Measurements from ENCODE around the gene LMF2. TPM values are rescaled to one million over a fixed set of nuclear protein-coding genes. Genes with fewer than 3 reads are reported as not detected.

Gene LMF2
- total RNA-seq, 3 donors from 2014 or later: 35.7 to 54.9 (median 39.5) TPM

DNA sequence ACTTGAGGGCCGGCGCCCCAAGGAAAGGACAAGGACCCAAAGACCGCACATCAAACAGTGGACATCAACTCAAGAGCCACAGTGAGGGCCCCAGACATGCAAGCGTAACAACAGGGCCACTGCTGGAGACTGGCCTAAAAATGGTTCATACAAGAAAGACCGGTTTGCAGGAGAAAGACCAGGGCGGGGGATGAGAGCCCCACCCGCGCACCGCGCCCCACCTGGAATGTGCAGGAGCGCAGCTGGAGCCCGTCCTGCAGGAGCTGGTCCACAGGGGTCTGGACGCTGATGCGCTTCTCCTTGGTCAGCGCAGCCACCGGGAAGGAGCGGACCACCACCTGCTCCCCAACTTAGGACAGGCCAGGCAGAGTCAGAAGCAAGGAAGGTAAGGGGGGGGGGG lies 46.6 kb downstream of the LMF2 start:
- Histone ChIP-seq H3K9me3 (no peaks in the 10 kb centered on the region), H3K36me3 (peaks cover 42% of the 10 kb centered on the region), H3K4me3 (no peak overlapping the region), H3K27ac (no peak overlapping the region), H3K4me1 (no peaks in the 10 kb centered on the region), H3K27me3 (no peaks in the 10 kb centered on the region)
- TF ChIP-seq POLR2A (IDR thresholded peaks at IDR 0.05): no peak
- TF ChIP-seq POLR2AphosphoS5 (IDR thresholded peaks at IDR 0.05): no peak
- TF ChIP-seq, protein P1, sequence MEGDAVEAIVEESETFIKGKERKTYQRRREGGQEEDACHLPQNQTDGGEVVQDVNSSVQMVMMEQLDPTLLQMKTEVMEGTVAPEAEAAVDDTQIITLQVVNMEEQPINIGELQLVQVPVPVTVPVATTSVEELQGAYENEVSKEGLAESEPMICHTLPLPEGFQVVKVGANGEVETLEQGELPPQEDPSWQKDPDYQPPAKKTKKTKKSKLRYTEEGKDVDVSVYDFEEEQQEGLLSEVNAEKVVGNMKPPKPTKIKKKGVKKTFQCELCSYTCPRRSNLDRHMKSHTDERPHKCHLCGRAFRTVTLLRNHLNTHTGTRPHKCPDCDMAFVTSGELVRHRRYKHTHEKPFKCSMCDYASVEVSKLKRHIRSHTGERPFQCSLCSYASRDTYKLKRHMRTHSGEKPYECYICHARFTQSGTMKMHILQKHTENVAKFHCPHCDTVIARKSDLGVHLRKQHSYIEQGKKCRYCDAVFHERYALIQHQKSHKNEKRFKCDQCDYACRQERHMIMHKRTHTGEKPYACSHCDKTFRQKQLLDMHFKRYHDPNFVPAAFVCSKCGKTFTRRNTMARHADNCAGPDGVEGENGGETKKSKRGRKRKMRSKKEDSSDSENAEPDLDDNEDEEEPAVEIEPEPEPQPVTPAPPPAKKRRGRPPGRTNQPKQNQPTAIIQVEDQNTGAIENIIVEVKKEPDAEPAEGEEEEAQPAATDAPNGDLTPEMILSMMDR (IDR thresholded peaks at IDR 0.05): no peak
- intact Hi-C loops (cut with DNase I; ENCODE audit: low total_unique reads): no loop called here
- no peak for DNase-seq (ENCODE audit: low spot score in 2 of 2)

DNA sequence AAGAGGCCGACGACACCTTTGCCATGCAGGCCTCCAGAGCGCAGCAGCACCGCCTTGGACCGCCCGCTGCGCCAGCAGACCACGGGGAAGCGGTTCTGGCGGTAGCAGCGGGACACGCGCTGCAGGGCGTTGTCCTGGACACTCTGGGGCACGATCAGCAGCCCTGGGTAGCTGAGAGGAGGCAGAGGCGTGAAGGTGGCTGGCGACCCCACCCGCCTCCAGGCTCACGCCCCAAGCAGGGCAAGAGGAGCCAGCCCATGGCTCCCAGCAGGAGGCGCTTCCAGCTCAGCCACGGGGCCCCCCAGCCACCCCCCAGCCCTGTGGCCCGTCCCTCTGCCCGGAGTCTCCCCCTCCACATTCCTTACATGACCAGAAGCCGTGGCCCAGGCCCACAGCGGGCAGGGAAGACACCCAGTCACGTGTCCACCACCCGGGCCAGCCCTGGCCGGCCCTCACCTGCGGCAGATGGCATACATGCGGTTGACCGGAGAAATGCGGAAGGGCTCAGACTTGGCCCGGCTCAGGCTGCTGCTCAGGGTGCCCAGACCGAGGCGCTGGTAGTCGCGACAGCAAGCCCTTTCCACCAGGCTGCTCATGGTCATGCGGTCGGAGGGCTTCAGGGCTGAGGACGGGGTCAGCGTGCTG lies 47.9 kb downstream of the LMF2 start:
- no peak for TF ChIP-seq POLR2A (IDR thresholded peaks at IDR 0.05)
- TF ChIP-seq, protein P1 (IDR thresholded peaks at IDR 0.05): no peak
- no peak for TF ChIP-seq POLR2AphosphoS5 (IDR thresholded peaks at IDR 0.05)
- H3K27ac ChIP-seq: no peak overlapping the region
- H3K27me3 ChIP-seq: no peaks in the 10 kb centered on the region
- no peak overlapping the region for H3K4me3 ChIP-seq
- no peaks in the 10 kb centered on the region for H3K9me3 ChIP-seq
- peaks cover 38% of the 10 kb centered on the region for H3K36me3 ChIP-seq
- no peak for DNase-seq (ENCODE audit: low spot score in 2 of 2)
- H3K4me1 ChIP-seq: no peaks in the 10 kb centered on the region
- intact Hi-C loops (cut with DNase I; ENCODE audit: low total_unique reads): no loop called here

DNA sequence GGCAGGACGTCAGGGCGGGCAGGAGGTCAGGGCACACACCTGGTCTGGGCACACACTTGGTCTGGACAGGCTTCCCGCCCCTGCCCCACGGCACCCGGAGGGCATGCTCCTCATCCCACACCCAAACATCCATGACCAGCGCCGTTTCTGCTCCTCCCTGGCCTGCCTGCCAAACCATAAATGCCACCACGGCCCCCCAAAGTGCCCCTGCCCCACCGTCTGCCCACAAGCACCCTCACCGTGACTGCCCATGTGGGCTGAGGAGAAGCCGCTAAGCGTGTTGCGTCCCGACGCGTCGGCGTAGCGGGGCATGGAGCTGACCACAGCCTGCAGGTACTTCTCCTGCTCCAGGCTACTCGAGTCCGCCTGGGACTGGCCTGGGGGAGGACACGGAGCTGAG lies 48.5 kb downstream of the LMF2 start:
- Histone ChIP-seq H3K4me1 (no peaks in the 10 kb centered on the region), H3K27ac (no peak overlapping the region), H3K9me3 (no peaks in the 10 kb centered on the region), H3K27me3 (no peaks in the 10 kb centered on the region), H3K36me3 (peaks cover 32% of the 10 kb centered on the region), H3K4me3 (no peak overlapping the region)
- TF ChIP-seq POLR2AphosphoS5 (IDR thresholded peaks at IDR 0.05) (no peak), POLR2A (IDR thresholded peaks at IDR 0.05) (no peak)
- TF ChIP-seq, protein P1 (IDR thresholded peaks at IDR 0.05): no peak
- intact Hi-C loops (cut with DNase I; ENCODE audit: low total_unique reads): no loop called here
- no peak for DNase-seq (ENCODE audit: low spot score in 2 of 2)

DNA sequence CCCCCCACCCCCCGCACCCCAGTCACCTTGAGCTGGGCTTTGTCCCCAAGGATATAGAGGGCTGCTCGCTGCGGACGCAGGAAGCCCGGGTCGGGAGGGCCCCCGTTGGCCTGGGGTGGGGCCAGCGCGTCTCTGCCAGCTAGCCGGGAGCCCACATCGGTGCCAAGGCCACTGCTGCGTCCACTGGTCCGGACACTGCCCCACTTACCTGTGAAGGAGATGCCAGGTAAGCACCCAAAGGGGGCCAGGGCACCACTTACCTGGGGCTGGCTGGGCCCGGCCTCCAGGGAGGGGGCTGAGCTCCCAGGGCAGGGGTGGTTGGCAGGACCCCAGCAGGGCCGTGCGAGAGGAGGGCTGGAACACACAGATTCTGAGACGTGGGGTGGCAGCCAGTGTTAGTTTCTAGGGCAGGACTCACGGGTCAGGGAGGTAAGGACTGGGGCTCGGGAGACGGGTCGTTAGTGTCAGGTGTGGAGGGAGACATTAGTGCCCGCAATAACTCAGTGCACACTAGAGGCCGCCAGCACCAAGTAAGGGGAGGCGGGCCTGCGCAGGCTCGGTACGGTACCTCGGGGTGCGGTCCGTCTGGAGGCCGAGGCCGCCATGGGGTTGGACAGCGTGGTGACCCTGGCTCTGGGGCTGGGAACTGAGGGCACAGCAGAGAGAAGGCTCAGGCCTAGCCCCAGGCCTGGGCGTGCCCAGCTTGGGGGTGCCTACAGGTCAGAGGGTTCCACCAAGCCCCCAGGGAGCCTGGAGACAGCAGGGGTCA lies 50.9 kb downstream of the LMF2 start:
- intact Hi-C loops (cut with DNase I; ENCODE audit: low total_unique reads): no loop called here
- no peaks in the 10 kb centered on the region for H3K9me3 ChIP-seq
- TF ChIP-seq, protein P1 (IDR thresholded peaks at IDR 0.05): no peak
- TF ChIP-seq POLR2AphosphoS5 (IDR thresholded peaks at IDR 0.05) (no peak), POLR2A (IDR thresholded peaks at IDR 0.05) (no peak)
- H3K27me3 ChIP-seq: no peaks in the 10 kb centered on the region
- H3K36me3 ChIP-seq: peaks cover 20% of the 10 kb centered on the region
- no peaks in the 10 kb centered on the region for H3K4me1 ChIP-seq
- H3K27ac ChIP-seq: no peak overlapping the region
- DNase-seq (ENCODE audit: low spot score in 2 of 2): no peak
- H3K4me3 ChIP-seq: no peak overlapping the region

DNA sequence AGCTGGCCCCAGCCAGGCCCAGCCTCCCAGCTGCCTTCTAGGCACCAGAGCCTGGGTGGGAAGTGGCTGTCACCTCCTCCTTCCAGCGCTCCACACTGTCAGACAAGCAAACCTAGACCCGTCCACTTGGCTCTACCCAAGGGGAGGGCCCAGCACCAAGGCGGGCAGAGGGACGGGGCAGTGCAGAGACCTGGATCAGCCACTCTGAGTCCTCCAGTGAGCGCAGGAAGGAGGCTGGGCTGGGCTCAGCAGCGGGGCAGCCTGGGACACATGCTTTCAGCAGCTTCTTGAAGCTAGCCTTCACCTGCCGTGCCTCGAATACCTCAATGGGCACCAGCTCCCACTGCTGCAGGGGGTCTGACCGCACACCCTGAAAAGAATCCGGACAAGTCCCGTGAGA lies 51.5 kb downstream of the LMF2 start:
- Histone ChIP-seq H3K9me3 (no peaks in the 10 kb centered on the region), H3K27me3 (no peaks in the 10 kb centered on the region), H3K4me1 (no peaks in the 10 kb centered on the region), H3K27ac (no peak overlapping the region), H3K4me3 (no peak overlapping the region), H3K36me3 (peaks cover 15% of the 10 kb centered on the region)
- no peak for DNase-seq (ENCODE audit: low spot score in 2 of 2)
- TF ChIP-seq POLR2A (IDR thresholded peaks at IDR 0.05) (no peak), POLR2AphosphoS5 (IDR thresholded peaks at IDR 0.05) (no peak)
- TF ChIP-seq, protein P1 (IDR thresholded peaks at IDR 0.05): no peak
- intact Hi-C loops (cut with DNase I; ENCODE audit: low total_unique reads): no loop called here

Data from breast epithelium (tissue), 4 donors.